Endothelial cell (in vitro differentiated cells): Measurements from ENCODE around the gene DNASE1. TPM values are rescaled to one million over a fixed set of nuclear protein-coding genes. Genes with fewer than 3 reads are reported as not detected.

Source experiments
- DNase-seq: peaks from one replicate; pipeline ENCODE4 v3.0.0; 2021; ENCODE audit warnings: low spot score
- H3K27ac Mint-ChIP-seq: one replicate; pipeline ENCODE4 v1.8.0; 2021; ENCODE audit warnings: mixed read lengths, inconsistent platforms; ENCODE audit not compliant: unreplicated experiment
- H3K27me3 Mint-ChIP-seq: one replicate; pipeline ENCODE4 v1.8.0; 2021; ENCODE audit warnings: mild to moderate bottlenecking, moderate library complexity, mixed read lengths, inconsistent platforms; ENCODE audit not compliant: unreplicated experiment
- H3K36me3 Mint-ChIP-seq: one replicate; pipeline ENCODE4 v1.8.0; 2021; ENCODE audit warnings: mild to moderate bottlenecking, low read depth, mixed read lengths, inconsistent platforms; ENCODE audit not compliant: unreplicated experiment
- H3K4me1 Mint-ChIP-seq: one replicate; pipeline ENCODE4 v1.8.0; 2021; ENCODE audit warnings: mild to moderate bottlenecking, mixed read lengths, inconsistent platforms; ENCODE audit not compliant: unreplicated experiment
- H3K4me3 Mint-ChIP-seq: one replicate; pipeline ENCODE4 v1.8.0; 2021; ENCODE audit warnings: mild to moderate bottlenecking, mixed read lengths, inconsistent platforms; ENCODE audit not compliant: unreplicated experiment
- H3K9me3 Mint-ChIP-seq: one replicate; pipeline ENCODE4 v1.8.0; 2021; ENCODE audit warnings: mixed read lengths, inconsistent platforms; ENCODE audit not compliant: unreplicated experiment
- total RNA-seq: library from RNA; stranded (reverse); fragmentation: NEBNext Ultra II Directional; extraction: Animal tissue kit (Norgen Biotek cat#: 25700); gene quantifications from one replicate; pipeline ENCODE4 v1.2.1, GENCODE V29; 2021; ENCODE audit not compliant: unreplicated experiment
- TF ChIP-seq, protein P1 (sequence below): fragments of 200-600 bp; sonication (generic); IDR thresholded peaks from one replicate; pipeline ENCODE4 v1.5.0; 2021; ENCODE audit warnings: antibody characterized with exemption; ENCODE audit not compliant: unreplicated experiment

DNASE1 gene
- total RNA-seq, 1 donor from 2014 or later = 33.9 TPM

DNA sequence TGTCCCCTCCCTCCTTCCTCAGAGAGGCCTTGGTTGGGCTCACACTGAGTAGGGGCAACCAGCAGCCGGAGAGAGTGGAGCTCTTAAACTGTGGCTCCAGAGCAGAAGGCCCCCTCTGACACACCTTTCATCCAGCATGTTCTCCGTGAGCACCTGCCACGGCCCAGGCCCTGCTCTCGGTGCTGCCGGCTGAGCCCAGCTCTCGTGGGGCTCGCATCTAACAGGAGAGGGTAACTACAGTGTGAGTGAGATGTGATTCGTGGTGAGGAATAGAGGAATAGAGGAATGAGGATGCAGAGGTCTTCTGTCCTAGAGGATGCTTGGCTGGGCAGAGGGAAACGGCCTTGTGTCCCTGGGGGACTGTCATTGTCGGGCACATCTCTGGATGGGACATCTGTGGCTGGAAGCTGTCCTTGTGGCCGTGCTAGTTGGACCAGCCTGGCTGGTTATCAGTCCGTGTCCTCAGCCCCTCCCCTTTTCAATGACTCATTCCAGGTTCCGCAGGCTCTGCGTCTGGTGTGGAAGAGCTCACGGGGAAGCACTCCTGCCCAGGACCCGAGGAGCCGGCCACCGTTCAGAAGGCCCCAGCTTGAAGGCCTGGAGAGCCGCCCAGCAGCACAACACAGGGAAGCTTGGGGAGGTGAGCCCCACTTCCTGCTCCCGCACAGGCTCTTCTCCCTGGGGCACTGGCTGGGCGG is 11.9 kb upstream of the DNASE1 start:
- peaks cover 9% of the 10 kb centered on the region for H3K36me3 Mint-ChIP-seq
- peaks cover 6% of the 10 kb centered on the region for H3K27me3 Mint-ChIP-seq
- H3K9me3 Mint-ChIP-seq = no peaks in the 10 kb centered on the region
- DNase-seq = no peak
- peaks cover 34% of the 10 kb centered on the region for H3K4me1 Mint-ChIP-seq
- H3K27ac Mint-ChIP-seq = no peak overlapping the region
- TF ChIP-seq, protein P1, sequence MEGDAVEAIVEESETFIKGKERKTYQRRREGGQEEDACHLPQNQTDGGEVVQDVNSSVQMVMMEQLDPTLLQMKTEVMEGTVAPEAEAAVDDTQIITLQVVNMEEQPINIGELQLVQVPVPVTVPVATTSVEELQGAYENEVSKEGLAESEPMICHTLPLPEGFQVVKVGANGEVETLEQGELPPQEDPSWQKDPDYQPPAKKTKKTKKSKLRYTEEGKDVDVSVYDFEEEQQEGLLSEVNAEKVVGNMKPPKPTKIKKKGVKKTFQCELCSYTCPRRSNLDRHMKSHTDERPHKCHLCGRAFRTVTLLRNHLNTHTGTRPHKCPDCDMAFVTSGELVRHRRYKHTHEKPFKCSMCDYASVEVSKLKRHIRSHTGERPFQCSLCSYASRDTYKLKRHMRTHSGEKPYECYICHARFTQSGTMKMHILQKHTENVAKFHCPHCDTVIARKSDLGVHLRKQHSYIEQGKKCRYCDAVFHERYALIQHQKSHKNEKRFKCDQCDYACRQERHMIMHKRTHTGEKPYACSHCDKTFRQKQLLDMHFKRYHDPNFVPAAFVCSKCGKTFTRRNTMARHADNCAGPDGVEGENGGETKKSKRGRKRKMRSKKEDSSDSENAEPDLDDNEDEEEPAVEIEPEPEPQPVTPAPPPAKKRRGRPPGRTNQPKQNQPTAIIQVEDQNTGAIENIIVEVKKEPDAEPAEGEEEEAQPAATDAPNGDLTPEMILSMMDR = no peak
- H3K4me3 Mint-ChIP-seq = peak overlapping the region; percentile 34

DNA sequence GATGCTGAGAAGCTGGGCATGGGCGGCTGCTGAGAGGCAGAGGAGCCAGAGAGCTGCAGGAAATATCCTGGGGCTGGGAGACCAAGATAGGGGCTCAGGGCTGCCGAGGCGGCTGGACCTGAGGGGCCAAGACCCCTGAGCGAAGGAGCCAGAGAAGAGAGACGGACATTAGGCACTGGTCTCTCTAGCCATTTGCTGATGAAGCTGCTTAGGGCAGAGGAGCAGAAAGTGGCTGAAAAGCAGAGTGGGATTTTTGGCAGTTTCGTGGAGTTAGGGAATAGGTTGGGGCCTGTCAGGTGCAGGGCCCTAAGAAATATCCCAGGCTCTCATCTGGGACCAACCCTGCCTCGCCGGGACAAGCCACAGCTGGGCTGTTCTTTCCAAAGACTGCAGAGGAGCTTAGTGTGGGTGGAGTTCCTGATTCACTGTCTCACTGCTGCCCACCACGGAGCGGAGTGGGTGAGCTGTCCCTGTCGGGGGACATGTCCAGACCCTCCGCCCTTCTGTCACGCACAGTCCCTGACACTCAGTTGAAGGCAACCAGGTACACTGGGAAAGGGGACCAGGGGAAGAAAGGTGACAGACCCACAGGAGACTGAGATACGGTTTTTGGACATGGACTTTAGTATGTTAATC is 11.3 kb upstream of the DNASE1 start:
- peaks cover 9% of the 10 kb centered on the region for H3K36me3 Mint-ChIP-seq
- H3K4me3 Mint-ChIP-seq = no peak overlapping the region
- H3K9me3 Mint-ChIP-seq = no peaks in the 10 kb centered on the region
- peaks cover 6% of the 10 kb centered on the region for H3K27me3 Mint-ChIP-seq
- no peak for DNase-seq
- H3K27ac Mint-ChIP-seq = no peak overlapping the region
- TF ChIP-seq, protein P1 = no peak
- peaks cover 28% of the 10 kb centered on the region for H3K4me1 Mint-ChIP-seq

DNA sequence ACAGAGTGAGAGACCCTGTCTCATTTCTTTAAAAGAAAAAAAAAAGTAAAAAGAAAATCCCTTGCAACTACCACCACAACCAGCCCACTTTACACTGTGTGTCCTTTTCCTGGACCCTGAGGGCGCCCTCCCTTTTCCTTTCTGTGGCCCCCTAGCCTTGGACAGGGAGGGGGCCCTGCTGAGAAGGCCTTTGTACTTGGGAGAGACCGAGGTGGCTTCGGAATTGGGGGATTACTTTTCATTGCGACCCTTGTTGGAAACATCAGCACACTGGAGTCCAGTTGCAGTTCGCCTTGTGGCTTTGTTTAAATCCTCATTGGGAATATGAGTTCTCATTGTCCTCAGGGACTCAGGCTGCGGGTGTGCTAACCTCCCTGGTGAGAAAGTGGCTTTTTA is 9.4 kb upstream of the DNASE1 start:
- Mint-ChIP-seq H3K27me3 (peaks cover 6% of the 10 kb centered on the region), H3K4me1 (peaks cover 12% of the 10 kb centered on the region), H3K27ac (peak overlapping the region; percentile 30), H3K36me3 (peaks cover 9% of the 10 kb centered on the region), H3K4me3 (no peak overlapping the region), H3K9me3 (no peaks in the 10 kb centered on the region)
- TF ChIP-seq, protein P1 = no peak
- no peak for DNase-seq

DNA sequence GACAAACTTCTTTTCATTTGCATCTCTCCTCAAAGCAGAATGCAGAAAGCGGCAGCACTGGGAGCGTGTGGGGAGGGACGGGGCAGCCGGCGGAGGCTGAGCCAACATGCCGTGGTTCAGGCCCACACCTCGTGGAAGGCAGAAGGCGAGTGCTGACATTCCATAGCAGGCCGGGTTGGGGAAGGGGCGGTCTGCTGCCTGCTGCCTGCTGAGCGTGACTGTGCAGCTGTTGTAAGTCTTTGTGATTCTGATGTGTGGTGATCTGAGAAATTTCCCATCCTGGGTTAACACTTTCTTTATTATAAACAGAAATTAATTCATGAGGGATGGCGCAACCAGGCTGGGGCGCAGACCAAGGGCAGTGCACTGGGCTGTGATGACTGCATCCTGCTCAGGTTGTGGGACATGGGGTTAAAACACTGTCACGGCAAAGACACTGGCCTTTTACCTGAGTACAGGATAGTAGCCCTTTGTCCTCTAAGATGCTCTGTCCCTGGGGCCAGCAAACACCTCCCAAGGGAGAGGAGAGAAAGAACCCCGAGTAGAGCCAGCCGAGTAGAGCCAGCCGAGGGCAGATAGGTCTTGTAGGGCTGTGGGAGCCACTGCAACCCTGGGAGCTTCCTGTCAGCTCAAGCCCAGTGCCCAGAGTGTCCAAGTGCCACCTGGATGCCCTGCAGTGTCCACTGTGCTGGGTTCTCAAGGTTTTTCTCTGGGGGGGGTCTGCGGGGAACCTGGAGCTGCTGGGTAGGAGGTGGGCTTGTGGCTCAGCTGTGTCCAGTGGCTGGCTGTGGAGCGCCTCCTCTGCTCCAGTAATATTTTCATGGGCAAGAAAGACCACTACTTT is 8.8 kb upstream of the DNASE1 start:
- TF ChIP-seq, protein P1 = no peak
- Mint-ChIP-seq H3K4me1 (peaks cover 6% of the 10 kb centered on the region), H3K27me3 (peaks cover 6% of the 10 kb centered on the region), H3K4me3 (no peak overlapping the region), H3K27ac (peak overlapping the region; percentile 30), H3K36me3 (peaks cover 9% of the 10 kb centered on the region), H3K9me3 (no peaks in the 10 kb centered on the region)
- DNase-seq = no peak
